NCI-H2107 (cell line): ENCODE results near the gene ASIC4.
A peak's percentile ranks its signal among the peaks of the same experiment; 100 is the strongest.

Experiments
- DNase-seq: peaks from one replicate; lab custom pipeline; 2025; lab: John Stamatoyannopoulos, UW

The ASIC4 gene

DNA sequence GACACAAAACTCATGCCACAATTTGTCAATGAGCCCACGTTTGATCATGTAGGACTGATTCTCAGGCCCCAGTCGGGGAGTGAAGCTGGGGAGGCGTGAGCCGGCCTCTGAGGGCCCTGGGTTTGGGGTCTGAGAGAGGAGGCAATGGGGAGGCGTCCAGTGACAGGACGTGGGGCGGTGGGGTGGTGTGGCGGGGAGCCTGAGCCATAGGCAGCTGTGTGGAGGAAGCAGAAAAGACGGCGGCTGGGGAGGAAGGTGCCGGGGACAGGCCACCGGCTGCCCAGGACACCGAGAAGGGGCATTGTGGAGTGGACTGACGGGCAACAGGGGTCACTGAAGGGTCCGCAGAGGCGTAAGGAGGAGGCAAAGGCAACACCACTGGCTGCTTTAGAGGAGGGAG lies 22.1 kb downstream of the ASIC4 start:
- no peak for DNase-seq

DNA sequence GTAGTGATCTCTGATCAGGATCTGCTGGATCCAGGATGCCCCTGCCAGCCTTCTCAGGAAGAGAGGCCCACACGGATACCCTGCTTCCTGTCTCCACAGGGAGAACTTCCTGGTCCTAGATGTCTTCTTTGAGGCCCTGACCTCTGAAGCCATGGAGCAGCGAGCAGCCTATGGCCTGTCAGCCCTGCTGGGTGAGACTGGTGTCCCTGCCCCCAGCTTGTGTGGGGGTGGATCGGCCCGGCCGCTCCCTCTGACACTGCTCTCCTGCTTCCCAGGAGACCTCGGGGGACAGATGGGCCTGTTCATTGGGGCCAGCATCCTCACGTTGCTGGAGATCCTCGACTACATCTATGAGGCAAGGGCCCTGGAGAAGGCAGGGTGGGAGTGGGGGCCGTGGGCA lies 22.7 kb downstream of the ASIC4 start:
- no peak for DNase-seq

DNA sequence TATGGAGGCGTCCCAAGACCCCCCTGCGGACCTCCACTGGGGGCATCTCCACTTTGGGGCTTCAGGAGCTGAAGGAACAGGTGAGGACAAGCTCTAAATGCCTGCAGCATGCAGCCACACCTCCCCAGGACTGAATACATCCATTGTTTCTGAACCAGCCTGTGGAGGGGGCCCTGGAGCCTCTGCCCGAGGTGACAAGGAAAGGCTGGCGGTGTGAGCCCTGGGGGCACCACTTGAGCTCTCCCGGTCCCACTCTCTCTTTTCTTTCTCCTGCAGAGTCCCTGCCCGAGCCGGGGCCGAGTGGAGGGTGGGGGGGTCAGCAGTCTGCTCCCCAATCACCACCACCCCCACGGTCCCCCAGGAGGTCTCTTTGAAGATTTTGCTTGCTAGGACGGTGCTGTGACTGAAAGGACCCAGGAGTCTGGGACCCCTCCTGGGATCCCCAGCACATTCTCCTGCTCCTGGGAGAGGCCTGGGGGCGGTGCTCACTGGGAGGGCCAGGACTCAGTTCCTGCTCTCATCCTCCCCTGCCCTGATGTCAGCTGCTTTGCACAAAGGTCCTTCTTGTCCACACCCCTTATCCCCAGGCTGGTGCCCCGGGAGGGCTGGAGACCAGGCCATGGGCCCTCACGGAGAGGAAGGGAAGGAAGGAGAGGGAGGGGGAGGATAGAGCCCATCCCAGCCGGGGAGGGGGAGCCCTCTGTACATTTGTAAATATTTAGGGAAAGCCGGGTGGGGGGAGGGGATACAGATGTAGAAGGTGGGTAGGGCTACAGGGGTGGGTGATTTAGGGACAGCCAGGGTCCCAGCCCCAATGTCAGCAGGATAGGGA lies 23.6 kb downstream of the ASIC4 start:
- no peak for DNase-seq

- DNase-seq: no peak
These were observed 24.2 kb downstream of the ASIC4 start for GRCh38 chr2:219538504-219538951.

- no peak for DNase-seq
These were observed 24.9 kb downstream of the ASIC4 start for GRCh38 chr2:219538956-219539788.

- DNase-seq: no peak
These were observed 25.8 kb downstream of the ASIC4 start for GRCh38 chr2:219539926-219540678.

DNA sequence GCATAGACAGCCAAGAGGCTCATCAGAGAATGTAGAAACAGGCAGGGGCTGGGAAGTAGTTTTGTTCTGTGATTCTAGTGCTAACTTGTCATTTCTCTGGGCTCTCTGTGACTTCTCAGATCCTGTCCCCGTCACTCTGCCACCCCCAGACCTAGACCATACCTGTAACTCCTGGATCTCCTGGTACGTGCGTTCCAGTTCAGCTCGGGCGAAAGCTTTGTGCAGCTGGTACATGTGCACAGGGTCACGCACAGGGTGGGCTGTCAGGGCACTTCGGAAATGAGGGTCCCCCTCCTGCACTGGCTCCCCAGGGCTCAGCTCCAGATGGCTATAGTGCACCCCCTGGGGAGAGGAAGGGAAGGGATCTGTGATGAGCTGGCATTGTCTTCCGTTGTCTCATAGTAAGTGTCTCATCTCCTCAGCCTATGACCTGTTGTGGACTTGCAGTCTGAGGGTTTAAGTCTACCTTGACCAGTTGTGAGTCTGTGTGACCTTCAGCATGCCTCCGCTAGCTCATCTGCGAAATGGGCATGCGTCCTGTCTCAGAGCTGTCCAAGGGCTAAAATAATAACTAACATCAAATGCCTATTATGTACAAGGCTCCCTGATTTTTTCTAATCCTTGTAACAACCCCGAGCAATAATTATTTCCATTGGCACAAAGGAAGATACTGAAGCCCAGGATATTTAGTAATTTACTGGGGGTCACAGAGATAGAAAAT lies 26.7 kb downstream of the ASIC4 start:
- DNase-seq: no peak

- DNase-seq: peak; percentile 84
These were observed 27.4 kb downstream of the ASIC4 start for GRCh38 chr2:219541611-219542180.

- DNase-seq: peak; percentile 46
These were observed 28.8 kb downstream of the ASIC4 start for GRCh38 chr2:219542931-219543595.

GRCh38 chr2:219543596-219544358 lies 29.5 kb downstream of the ASIC4 start, which contains the start of the genes CHPF and TMEM198:
Gene CHPF (minus strand): TSS chr2:219543809. CDS start chr2:219543538, 271 bp downstream.
Gene TMEM198 (plus strand): TSS chr2:219544028. CDS start chr2:219544728, 700 bp downstream.
- peak; percentile 95 for DNase-seq

GRCh38 chr2:219544567-219544966 lies 30.3 kb downstream of the ASIC4 start:
- DNase-seq: no peak

- no peak for DNase-seq
These were observed 31.1 kb downstream of the ASIC4 start for GRCh38 chr2:219545295-219545942.

GRCh38 chr2:219545943-219546352 lies 31.7 kb downstream of the ASIC4 start:
- DNase-seq: no peak

- DNase-seq: no peak
These were observed 33.3 kb downstream of the ASIC4 start for GRCh38 chr2:219547621-219548020.

DNA sequence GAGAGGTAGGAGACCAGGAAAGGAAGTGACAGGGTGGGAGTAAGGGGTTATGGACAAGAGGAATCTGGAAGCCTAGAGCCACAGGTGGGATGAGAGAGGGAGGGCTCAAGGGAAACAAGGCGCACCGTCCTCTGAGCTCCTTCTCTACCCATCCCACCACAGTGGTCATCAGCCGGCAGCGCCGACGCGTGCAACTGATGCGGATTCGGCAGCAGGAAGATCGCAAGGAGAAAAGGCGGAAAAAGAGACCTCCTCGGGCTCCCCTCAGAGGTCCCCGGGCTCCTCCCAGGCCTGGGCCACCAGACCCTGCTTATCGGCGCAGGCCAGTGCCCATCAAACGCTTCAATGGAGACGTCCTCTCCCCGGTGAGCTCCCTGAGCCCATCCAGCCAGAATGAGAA lies 34.7 kb downstream of the ASIC4 start:
- no peak for DNase-seq

- DNase-seq: no peak
These were observed 35.3 kb downstream of the ASIC4 start for GRCh38 chr2:219549619-219550018.

- DNase-seq: no peak
These were observed 37.4 kb downstream of the ASIC4 start for GRCh38 chr2:219551441-219552381.
